Tibial nerve (tissue), 4 donors: ENCODE results near the gene ACOT11. TPM values are rescaled to one million over a fixed set of nuclear protein-coding genes. Genes with fewer than 3 reads are reported as not detected.
"Not testable (repeated sequence)": the region's sequence is repeated elsewhere in the genome, so short reads cannot be mapped to it uniquely, and the experiment has no call there.

Source experiments
- DNase-seq, 2 donors: peaks; one replicate each; pipeline ENCODE4 v3.0.0-alpha.2; 2019; ENCODE audit warnings: low spot score in 2 of 2
- H3K27ac ChIP-seq, 4 donors: fragments of 200-600 bp; sonication (generic) in 3 of 4; one replicate each; pipeline ENCODE4 v1.5.1; 2017 to 2019; ENCODE audit warnings: mild to moderate bottlenecking in 1 of 4
- H3K27me3 ChIP-seq, 2 donors: fragments of 200-600 bp; sonication (generic) in 1 of 2; one replicate each; pipeline versions ENCODE4 v1.5.1 to v1.6.0; 2017 to 2019
- H3K36me3 ChIP-seq, 3 donors: fragments of 200-600 bp; sonication (generic); one replicate each; pipeline ENCODE4 v1.5.1; 2018 to 2019
- H3K4me1 ChIP-seq, 4 donors: fragments of 200-600 bp; sonication (generic) in 3 of 4; one replicate each; pipeline ENCODE4 v1.5.1; 2017 to 2019
- H3K4me3 ChIP-seq, 4 donors: fragments of 200-600 bp; sonication (generic) in 3 of 4; one replicate each; pipeline ENCODE4 v1.5.1; 2017 to 2019; ENCODE audit warnings: mild to moderate bottlenecking in 1 of 4, moderate library complexity in 1 of 4
- H3K9me3 ChIP-seq, 4 donors: fragments of 200-600 bp; sonication (generic) in 3 of 4; one replicate each; pipeline ENCODE4 v1.5.1; 2017 to 2019
- EP300 ChIP-seq, 2 donors: sonication (generic); formaldehyde crosslinking; IDR thresholded peaks; one replicate each; pipeline ENCODE4 v1.6.1; 2017; ENCODE audit warnings: antibody characterized with exemption in 2 of 2, mild to moderate bottlenecking in 1 of 2
- POLR2A ChIP-seq, 2 donors: fragments of 450-650 bp; IDR thresholded peaks; one replicate each; pipeline ENCODE4 v1.6.1; 2017; ENCODE audit warnings: antibody characterized with exemption in 2 of 2, mild to moderate bottlenecking in 2 of 2, moderate library complexity in 2 of 2
- WGBS, 2 donors: methylation state at CpG; one replicate each; pipeline ENCODE4 v1.1.5; 2018; 5-methylcytosine and 5-hydroxymethylcytosine counted together
- total RNA-seq, 4 donors: library from RNA; depleted of rRNA; stranded (reverse); fragments of >200 nt; gene quantifications; one replicate each; pipeline ENCODE4 v1.1.0, GENCODE V29; 2016
- TF ChIP-seq, protein P1 (sequence below), 5 experiments: fragments of 200-600 bp in 3 of 5; fragments of 450-650 bp in 2 of 5; sonication (generic) in 3 of 5; IDR thresholded peaks; one replicate each; pipeline ENCODE4 v1.5.1; 2016 to 2019; ENCODE audit warnings: antibody characterized with exemption in 5 of 5, mild to moderate bottlenecking in 3 of 5, moderate library complexity in 2 of 5

ACOT11 gene
- total RNA-seq, 4 donors from 2014 or later, result 7.5 to 13.8 (median 10.2) TPM

DNA sequence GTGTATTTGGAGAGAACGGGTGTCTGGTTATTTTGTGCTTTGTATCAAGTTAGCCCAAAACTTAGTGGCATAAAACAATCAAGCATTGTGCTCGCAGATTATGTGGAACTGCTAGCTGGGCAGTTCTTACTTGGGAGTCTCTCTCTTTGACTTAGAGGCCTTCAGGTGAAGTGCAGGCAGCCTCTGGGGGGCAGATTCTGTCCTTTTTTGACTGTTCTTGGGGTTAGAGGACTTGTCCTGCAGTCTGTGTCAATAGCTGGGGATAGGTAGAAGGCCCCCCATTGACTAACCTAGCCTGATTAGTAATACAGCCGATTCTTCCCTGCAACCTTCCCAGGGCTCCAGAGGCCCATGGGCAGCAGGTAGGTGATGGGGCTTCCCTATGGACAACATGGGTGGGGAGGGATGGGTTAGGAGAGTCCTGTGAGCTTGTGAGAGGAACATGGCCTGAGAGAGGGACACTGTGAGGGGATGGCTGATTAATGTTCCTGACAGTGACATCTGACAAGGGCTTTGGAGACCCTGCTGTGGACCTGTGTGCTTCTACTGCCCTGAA is 37.2 kb upstream of the ACOT11 start:
- Histone ChIP-seq H3K27ac (no peak overlapping the region), H3K4me1 (no peaks in the 10 kb centered on the region), H3K9me3 (peaks cover 0 to 11% (median 0%) of the 10 kb centered on the region in 4 donors), H3K36me3 (no peaks in the 10 kb centered on the region), H3K4me3 (no peak overlapping the region), H3K27me3 (no peaks in the 10 kb centered on the region)
- TF ChIP-seq EP300 (IDR thresholded peaks at IDR 0.05) (no peak), POLR2A (IDR thresholded peaks at IDR 0.05) (no peak)
- TF ChIP-seq, protein P1, sequence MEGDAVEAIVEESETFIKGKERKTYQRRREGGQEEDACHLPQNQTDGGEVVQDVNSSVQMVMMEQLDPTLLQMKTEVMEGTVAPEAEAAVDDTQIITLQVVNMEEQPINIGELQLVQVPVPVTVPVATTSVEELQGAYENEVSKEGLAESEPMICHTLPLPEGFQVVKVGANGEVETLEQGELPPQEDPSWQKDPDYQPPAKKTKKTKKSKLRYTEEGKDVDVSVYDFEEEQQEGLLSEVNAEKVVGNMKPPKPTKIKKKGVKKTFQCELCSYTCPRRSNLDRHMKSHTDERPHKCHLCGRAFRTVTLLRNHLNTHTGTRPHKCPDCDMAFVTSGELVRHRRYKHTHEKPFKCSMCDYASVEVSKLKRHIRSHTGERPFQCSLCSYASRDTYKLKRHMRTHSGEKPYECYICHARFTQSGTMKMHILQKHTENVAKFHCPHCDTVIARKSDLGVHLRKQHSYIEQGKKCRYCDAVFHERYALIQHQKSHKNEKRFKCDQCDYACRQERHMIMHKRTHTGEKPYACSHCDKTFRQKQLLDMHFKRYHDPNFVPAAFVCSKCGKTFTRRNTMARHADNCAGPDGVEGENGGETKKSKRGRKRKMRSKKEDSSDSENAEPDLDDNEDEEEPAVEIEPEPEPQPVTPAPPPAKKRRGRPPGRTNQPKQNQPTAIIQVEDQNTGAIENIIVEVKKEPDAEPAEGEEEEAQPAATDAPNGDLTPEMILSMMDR (IDR thresholded peaks at IDR 0.05), result no peak
- 51 to 54% methylated on average over 3 of the region's 3 CpGs for WGBS, 2 donors
- no peak for DNase-seq

DNA sequence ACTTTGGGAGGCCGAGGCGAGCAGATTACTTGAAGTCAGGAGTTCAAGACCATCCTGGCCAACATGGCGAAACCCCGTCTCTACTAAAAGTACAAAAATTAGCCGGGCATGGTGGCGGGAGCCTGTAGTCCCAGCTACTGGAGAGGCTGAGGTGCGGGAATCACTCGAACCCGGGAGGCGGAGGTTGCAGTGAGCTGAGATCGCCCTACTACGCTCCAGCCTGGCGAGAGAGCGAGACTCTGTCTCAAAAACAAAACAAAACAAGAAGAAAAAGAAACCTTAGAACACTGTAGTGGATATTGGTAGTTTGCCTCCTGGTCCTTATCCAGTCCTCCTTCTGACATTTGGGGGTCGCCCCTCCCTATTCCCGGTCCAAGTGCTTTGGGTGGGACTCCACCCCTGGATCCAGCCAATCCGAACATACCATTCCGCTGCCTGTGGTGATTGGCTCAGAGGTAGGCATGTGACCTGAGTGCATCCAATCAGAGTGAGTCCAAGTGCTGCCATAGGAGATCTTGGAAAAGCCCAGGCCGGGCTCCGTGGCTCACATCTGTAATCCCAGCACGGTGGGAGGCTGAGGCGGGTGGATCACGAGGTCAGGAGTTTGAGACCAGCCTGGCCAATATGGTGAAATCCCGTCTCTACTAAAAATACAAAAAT is 34.0 kb upstream of the ACOT11 start:
- H3K27ac ChIP-seq, DNase-seq, H3K4me3 ChIP-seq, H3K27me3 ChIP-seq, H3K4me1 ChIP-seq, H3K36me3 ChIP-seq: not testable (repeated sequence)
- WGBS, 2 donors, result 87 to 90% methylated on average over 24 of the region's 24 CpGs
- peaks cover 0 to 11% (median 0%) of the 10 kb centered on the region in 4 donors for H3K9me3 ChIP-seq

DNA sequence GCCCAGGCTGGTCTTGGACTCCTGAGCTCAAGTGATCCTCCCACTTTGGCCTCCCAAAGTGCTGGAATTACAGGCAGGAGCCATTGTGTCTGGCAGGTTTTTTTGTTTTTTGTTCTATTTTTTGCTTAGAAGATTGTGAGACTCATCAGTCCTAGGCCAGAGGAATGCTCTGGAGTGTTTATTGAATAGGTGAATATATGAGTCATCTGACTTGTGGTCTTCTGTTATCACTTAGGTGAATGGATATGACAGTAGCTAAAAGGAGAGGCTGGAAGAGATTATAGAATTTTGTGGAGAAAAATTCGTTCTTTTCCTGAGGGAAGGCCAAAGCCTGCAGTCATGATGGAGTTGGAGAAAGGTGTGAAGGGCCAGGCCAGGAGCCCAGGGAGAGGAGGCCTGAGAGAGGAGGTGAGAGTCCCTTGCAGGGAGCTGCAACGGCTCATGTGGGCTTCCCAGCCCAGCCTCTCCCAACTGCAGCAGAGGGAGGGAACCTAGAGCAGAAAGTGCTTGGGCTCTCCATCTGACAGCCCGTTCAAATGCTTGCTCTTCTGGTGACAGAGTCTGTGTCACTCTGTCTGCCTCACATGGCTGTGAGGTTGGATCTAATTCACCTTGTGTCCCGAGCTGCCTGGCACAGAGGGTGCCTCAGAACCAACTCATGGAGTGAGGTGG is 31.6 kb upstream of the ACOT11 start:
- WGBS, 2 donors, result 55 to 58% methylated on average over 4 of the region's 4 CpGs

DNA sequence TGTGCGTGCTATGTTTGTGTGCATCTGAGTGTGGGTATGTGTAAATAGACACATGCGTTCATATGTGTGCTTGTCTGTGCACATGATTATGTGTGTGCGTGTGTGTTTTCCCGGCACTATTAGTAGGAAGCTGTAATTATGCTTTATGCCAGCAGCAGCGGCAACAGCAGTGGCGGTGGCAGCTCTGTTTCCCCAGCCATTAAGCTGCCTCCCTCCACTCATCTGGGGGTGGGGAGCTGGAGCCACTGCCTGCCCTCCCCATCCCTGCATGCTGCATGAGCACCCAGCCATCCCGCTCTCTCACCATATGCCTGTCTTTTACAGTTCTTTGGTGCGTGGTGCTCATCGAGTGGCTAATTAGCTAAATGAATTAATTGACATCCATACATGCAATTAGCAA is 30.5 kb upstream of the ACOT11 start:
- H3K27ac ChIP-seq, result no peak overlapping the region
- H3K9me3 ChIP-seq, result no peaks in the 10 kb centered on the region
- 76 to 80% methylated on average over 9 of the region's 9 CpGs for WGBS, 2 donors
- H3K27me3 ChIP-seq, result no peaks in the 10 kb centered on the region
- H3K4me1 ChIP-seq, result no peaks in the 10 kb centered on the region
- H3K4me3 ChIP-seq, result no peak overlapping the region
- DNase-seq, result no peak
- TF ChIP-seq POLR2A (IDR thresholded peaks at IDR 0.05) (no peak), EP300 (IDR thresholded peaks at IDR 0.05) (no peak)
- TF ChIP-seq, protein P1 (IDR thresholded peaks at IDR 0.05), result no peak
- no peaks in the 10 kb centered on the region for H3K36me3 ChIP-seq

More for the DNA sequence above, 31.6 kb upstream of the ACOT11 start:
- no peak overlapping the region for H3K4me3 ChIP-seq
- TF ChIP-seq, protein P1 (IDR thresholded peaks at IDR 0.05), result no peak
- TF ChIP-seq EP300 (IDR thresholded peaks at IDR 0.05), result no peak
- no peak for TF ChIP-seq POLR2A (IDR thresholded peaks at IDR 0.05)
- H3K27me3 ChIP-seq, result no peaks in the 10 kb centered on the region
- no peak for DNase-seq
- H3K9me3 ChIP-seq, result peaks cover 0 to 8% (median 0%) of the 10 kb centered on the region in 4 donors
- H3K4me1 ChIP-seq, result no peaks in the 10 kb centered on the region
- H3K27ac ChIP-seq, result no peak overlapping the region
- H3K36me3 ChIP-seq, result no peaks in the 10 kb centered on the region

DNA sequence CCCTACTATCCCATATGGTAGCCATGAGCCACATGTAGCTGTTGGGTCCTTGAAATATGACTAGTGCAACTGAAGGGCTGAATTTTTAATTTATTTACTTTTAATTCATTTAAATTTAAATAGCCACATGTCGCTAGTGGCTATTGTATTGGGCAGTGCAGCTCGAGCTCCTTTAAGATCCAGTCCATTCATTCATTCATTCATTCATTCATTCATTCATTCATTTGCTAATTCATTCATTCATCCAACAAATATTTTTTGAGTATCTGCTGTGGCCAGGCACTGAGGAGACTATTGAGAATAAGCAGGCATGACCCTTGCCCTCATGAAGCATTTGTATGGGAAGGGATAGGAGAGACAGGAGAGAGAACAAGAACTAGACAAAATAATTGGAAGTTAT is 29.5 kb upstream of the ACOT11 start:
- Histone ChIP-seq H3K27me3 (no peaks in the 10 kb centered on the region), H3K9me3 (no peaks in the 10 kb centered on the region), H3K27ac (no peak overlapping the region), H3K4me1 (no peaks in the 10 kb centered on the region), H3K36me3 (no peaks in the 10 kb centered on the region), H3K4me3 (no peak overlapping the region)
- TF ChIP-seq POLR2A (IDR thresholded peaks at IDR 0.05) (no peak), EP300 (IDR thresholded peaks at IDR 0.05) (no peak)
- TF ChIP-seq, protein P1 (IDR thresholded peaks at IDR 0.05), result no peak
- 89 to 91% methylated on average over 2 of the region's 2 CpGs for WGBS, 2 donors
- DNase-seq, result no peak
